Lung (tissue), 12 donors: Measurements from ENCODE around the gene DTD1. TPM values are rescaled to one million over a fixed set of nuclear protein-coding genes. Genes with fewer than 3 reads are reported as not detected.
A peak's percentile ranks its signal among the peaks of the same experiment; 100 is the strongest.

Source experiments
- ATAC-seq: fragments of 200-7000 bp; cut with Tn5 transposase; one replicate; pipeline ENCODE4 v1.9.1; 2020; ENCODE audit warnings: moderate number of reproducible peaks; ENCODE audit not compliant: insufficient read depth, low FRiP score
- DNase-seq, 3 donors: peaks; one replicate each; pipeline ENCODE4 v3.0.0-alpha.2; 2013 to 2017
- H3K27ac ChIP-seq, 2 donors: one replicate each; pipeline ENCODE4 v1.5.1; 2013; ENCODE audit warnings: mild to moderate bottlenecking in 2 of 2, moderate library complexity in 2 of 2, control low read depth in 1 of 2, inconsistent platforms in 1 of 2, low read depth in 1 of 2, low read length in 1 of 2
- H3K27me3 ChIP-seq, 3 donors: one replicate each; pipeline ENCODE4 v1.5.1; 2013; ENCODE audit warnings: low read length in 2 of 3; ENCODE audit not compliant: control insufficient read depth in 3 of 3, insufficient read depth in 3 of 3
- H3K36me3 ChIP-seq, 4 donors: one replicate each; pipeline ENCODE4 v1.5.1; 2013; ENCODE audit warnings: low read length in 4 of 4, mild to moderate bottlenecking in 1 of 4, moderate library complexity in 1 of 4; ENCODE audit not compliant: control insufficient read depth in 4 of 4, insufficient read depth in 4 of 4
- H3K4me1 ChIP-seq, 5 donors: one replicate each; pipeline ENCODE4 v1.5.1; 2013; ENCODE audit warnings: low read length in 5 of 5, mild to moderate bottlenecking in 2 of 5, moderate library complexity in 1 of 5; ENCODE audit not compliant: control insufficient read depth in 5 of 5, insufficient read depth in 5 of 5
- H3K4me3 ChIP-seq: one replicate; pipeline ENCODE4 v1.5.1; 2013; ENCODE audit warnings: mild to moderate bottlenecking, control low read depth, moderate library complexity
- H3K9ac ChIP-seq, 2 donors: one replicate each; pipeline ENCODE4 v1.5.1; 2013; ENCODE audit warnings: low read length in 2 of 2, control low read depth in 1 of 2; ENCODE audit not compliant: insufficient read depth in 1 of 2
- H3K9me3 ChIP-seq, 4 donors: one replicate each; pipeline ENCODE4 v1.5.1; 2013; ENCODE audit warnings: low read length in 3 of 4, mild to moderate bottlenecking in 1 of 4, moderate library complexity in 1 of 4; ENCODE audit not compliant: control insufficient read depth in 4 of 4, insufficient read depth in 3 of 4
- CTCF ChIP-seq: IDR thresholded peaks from 2 replicates; pipeline ENCODE4 v1.5.1; 2012; ENCODE audit warnings: mild to moderate bottlenecking; ENCODE audit errors: control extremely low read depth, extremely low read depth
- WGBS, 2 donors: extraction: QIAGEN DNeasy Blood & Tissue Kit; methylation state at CpG; one replicate each; pipeline ENCODE4 v1.1.7; 2013; 5-methylcytosine and 5-hydroxymethylcytosine counted together
- polyA plus RNA-seq, 2 donors: library from polyadenylated mRNA; stranded (reverse); fragments of 200-250 nt; gene quantifications; one replicate each; pipeline ENCODE4 v1.2.1, GENCODE V29; 2013
- total RNA-seq, 2 donors: library from RNA; depleted of rRNA in 1 of 2; stranded (reverse); fragments of >200 nt in 1 of 2; gene quantifications; one replicate each; pipeline ENCODE4 v1.2.1, GENCODE V29; 2014 to 2021
- donor health status: control.
- donor health status: control.
- donor health status: Bipolar disorder and iron deficiency.
- donor health status: healthy.
- donor health status: DM: yes; HTN: yes; CAD: no.

Gene DTD1
- total and polyA plus RNA-seq, 4 donors, result 17.4 to 39.2 (median 24.6) TPM

- peaks cover 0 to 6% (median 0%) of the 10 kb centered on the region in 5 donors for H3K4me1 ChIP-seq
- peak overlapping the region; percentile 80 to 97 for H3K9ac ChIP-seq
- DNase-seq (peak; percentile 90 to 97 (median 95)), ATAC-seq (peak; percentile 93)
- peaks cover 0 to 5% (median 3%) of the 10 kb centered on the region in 4 donors for H3K9me3 ChIP-seq
- H3K36me3 ChIP-seq, result no peaks in the 10 kb centered on the region
- H3K27me3 ChIP-seq, result peaks cover 0 to 9% (median 6%) of the 10 kb centered on the region in 3 donors
- 6 to 8% methylated on average over 29 of the region's 29 CpGs for WGBS, 2 donors
- peak overlapping the region; percentile 92 for H3K4me3 ChIP-seq
- peak overlapping the region; percentile 81 to 95 for H3K27ac ChIP-seq
- no peak for TF ChIP-seq CTCF
Observed at GRCh38 chr20:18793625-18794427, 206.0 kb downstream of the DTD1 start.

- ATAC-seq (no peak), DNase-seq (no peak)
- Histone ChIP-seq H3K4me3 (peak overlapping the region; percentile 92), H3K36me3 (no peaks in the 10 kb centered on the region), H3K27ac (peak overlapping the region; percentile 81 to 95), H3K4me1 (peaks cover 0 to 6% (median 0%) of the 10 kb centered on the region in 5 donors), H3K9me3 (peaks cover 0 to 5% (median 3%) of the 10 kb centered on the region in 4 donors), H3K9ac (peak overlapping the region; percentile 80 to 97), H3K27me3 (peaks cover 0 to 9% (median 6%) of the 10 kb centered on the region in 3 donors)
- WGBS, 2 donors, result 65 to 69% methylated on average over 3 of the region's 3 CpGs
- TF ChIP-seq CTCF, result no peak
Observed at GRCh38 chr20:18794428-18794787, 206.6 kb downstream of the DTD1 start.

GRCh38 chr20:18795366-18795765 is 207.5 kb downstream of the DTD1 start:
- H3K27ac ChIP-seq, result no peak overlapping the region
- no peaks in the 10 kb centered on the region for H3K36me3 ChIP-seq
- H3K9ac ChIP-seq, result no peak overlapping the region
- H3K27me3 ChIP-seq, result peaks cover 0 to 2% (median under 1%) of the 10 kb centered on the region in 3 donors
- peaks cover 0 to 5% (median 2%) of the 10 kb centered on the region in 4 donors for H3K9me3 ChIP-seq
- ATAC-seq (no peak), DNase-seq (peak in 1 of 3 donors; percentile 1)
- 82 to 97% methylated on average over 4 of the region's 4 CpGs for WGBS, 2 donors
- TF ChIP-seq CTCF, result no peak
- H3K4me1 ChIP-seq, result peaks cover 0 to 6% (median 0%) of the 10 kb centered on the region in 5 donors
- H3K4me3 ChIP-seq, result no peak overlapping the region
